Measurements from ENCODE around the gene ZNF467. TPM values are rescaled to one million over a fixed set of nuclear protein-coding genes. Genes with fewer than 3 reads are reported as not detected.

Gene ZNF467
- total RNA-seq, 4 donors from 2014 or later, result 0.40 to 6.7 (median 4.8) TPM

DNA sequence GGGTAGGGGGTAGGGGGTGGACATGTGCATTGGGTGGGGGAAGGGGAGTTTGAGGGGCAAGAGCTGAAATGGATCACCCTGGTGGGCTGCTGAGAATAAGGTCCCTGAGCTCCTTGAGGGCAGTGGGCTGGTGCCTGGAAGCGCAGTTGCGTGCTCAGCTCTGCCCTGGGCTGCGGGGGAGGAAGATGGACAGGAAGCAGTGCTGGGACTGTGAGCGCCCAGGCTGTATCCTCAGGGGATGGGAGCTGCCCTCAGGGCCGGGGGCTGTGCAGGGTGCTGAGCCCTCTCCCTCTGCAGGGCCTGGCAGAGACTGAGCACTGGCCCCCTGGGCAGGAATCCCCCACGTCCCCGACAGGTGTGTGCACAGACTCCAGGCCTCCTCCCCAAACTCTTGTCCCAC is 24.4 kb upstream of the ZNF467 start:
- H3K27ac ChIP-seq, result no peak overlapping the region
- H3K9me3 ChIP-seq, result no peaks in the 10 kb centered on the region
- no peak overlapping the region for H3K4me3 ChIP-seq
- no peak for DNase-seq
- in situ Hi-C loops (cut with MboI; ENCODE audit: low pct_ligation_motif_present in 1 of 4, low pct_unique_long_range_greater_than_20kb in 1 of 4, low sequenced_read_pairs in 3 of 4), result no loop called here
- no peaks in the 10 kb centered on the region for H3K27me3 ChIP-seq
- no peaks in the 10 kb centered on the region for H3K36me3 ChIP-seq
- intact Hi-C loops (cut with DNase I; ENCODE audit: low total_unique reads), result no loop called here
- TF ChIP-seq EP300 (IDR thresholded peaks at IDR 0.05; ENCODE audit: low read depth) (no peak), POLR2A (IDR thresholded peaks at IDR 0.05) (no peak), POLR2AphosphoS5 (IDR thresholded peaks at IDR 0.05) (no peak)
- TF ChIP-seq, protein P1, sequence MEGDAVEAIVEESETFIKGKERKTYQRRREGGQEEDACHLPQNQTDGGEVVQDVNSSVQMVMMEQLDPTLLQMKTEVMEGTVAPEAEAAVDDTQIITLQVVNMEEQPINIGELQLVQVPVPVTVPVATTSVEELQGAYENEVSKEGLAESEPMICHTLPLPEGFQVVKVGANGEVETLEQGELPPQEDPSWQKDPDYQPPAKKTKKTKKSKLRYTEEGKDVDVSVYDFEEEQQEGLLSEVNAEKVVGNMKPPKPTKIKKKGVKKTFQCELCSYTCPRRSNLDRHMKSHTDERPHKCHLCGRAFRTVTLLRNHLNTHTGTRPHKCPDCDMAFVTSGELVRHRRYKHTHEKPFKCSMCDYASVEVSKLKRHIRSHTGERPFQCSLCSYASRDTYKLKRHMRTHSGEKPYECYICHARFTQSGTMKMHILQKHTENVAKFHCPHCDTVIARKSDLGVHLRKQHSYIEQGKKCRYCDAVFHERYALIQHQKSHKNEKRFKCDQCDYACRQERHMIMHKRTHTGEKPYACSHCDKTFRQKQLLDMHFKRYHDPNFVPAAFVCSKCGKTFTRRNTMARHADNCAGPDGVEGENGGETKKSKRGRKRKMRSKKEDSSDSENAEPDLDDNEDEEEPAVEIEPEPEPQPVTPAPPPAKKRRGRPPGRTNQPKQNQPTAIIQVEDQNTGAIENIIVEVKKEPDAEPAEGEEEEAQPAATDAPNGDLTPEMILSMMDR (IDR thresholded peaks at IDR 0.05), result no peak
- no peaks in the 10 kb centered on the region for H3K4me1 ChIP-seq
- WGBS, 2 donors (ENCODE audit: low coverage in 1 of 2), result 76% methylated on average over 7 of the region's 7 CpGs; no CpG with 5 or more reads in 1 of the 2 donors

DNA sequence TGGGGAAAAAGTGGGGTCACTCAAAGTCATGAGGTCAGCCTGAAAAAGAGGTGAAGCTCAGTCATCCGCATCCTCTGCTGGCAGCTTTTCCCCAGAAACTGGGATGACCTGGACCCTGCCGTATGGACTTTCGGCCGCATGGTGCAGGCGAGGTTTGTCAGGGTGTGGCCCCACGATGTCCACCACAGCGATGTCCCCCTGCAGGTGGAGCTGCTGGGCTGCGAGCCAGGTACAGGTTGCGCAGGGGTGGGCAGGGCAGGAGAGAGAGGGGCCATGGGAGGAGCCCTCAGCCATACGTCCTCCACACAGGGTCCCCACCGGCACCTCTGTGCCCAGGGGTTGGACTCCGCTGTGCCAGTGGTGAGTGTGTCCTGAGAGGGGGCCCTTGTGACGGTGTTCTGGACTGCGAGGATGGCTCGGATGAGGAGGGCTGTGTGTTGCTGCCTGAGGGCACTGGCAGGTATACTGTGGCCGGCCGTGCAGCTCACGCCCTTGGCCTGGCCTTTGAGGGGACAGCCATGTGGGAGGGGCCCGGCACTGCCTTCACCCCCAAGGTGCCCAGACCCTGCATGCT is 23.0 kb upstream of the ZNF467 start:
- Histone ChIP-seq H3K9me3 (no peaks in the 10 kb centered on the region), H3K4me1 (no peaks in the 10 kb centered on the region), H3K27me3 (peaks cover 5% of the 10 kb centered on the region), H3K36me3 (no peaks in the 10 kb centered on the region), H3K27ac (no peak overlapping the region), H3K4me3 (no peak overlapping the region)
- TF ChIP-seq POLR2AphosphoS5 (IDR thresholded peaks at IDR 0.05), result no peak
- TF ChIP-seq, protein P1 (IDR thresholded peaks at IDR 0.05), result no peak
- TF ChIP-seq POLR2A (IDR thresholded peaks at IDR 0.05), result no peak
- TF ChIP-seq EP300 (IDR thresholded peaks at IDR 0.05; ENCODE audit: low read depth), result no peak
- DNase-seq, result no peak
- 80% methylated on average over 19 of the region's 19 CpGs; no CpG with 5 or more reads in 1 of the 2 donors for WGBS, 2 donors (ENCODE audit: low coverage in 1 of 2)
- in situ Hi-C loops (cut with MboI; ENCODE audit: low pct_ligation_motif_present in 1 of 4, low pct_unique_long_range_greater_than_20kb in 1 of 4, low sequenced_read_pairs in 3 of 4) (no loop called here), intact Hi-C loops (cut with DNase I; ENCODE audit: low total_unique reads) (no loop called here)

GRCh38 chr7:149795126-149795525 is 21.7 kb upstream of the ZNF467 start:
- peaks cover 0 to under 1% (median 0%) of the 10 kb centered on the region in 4 donors for H3K4me1 ChIP-seq
- H3K9me3 ChIP-seq, result no peaks in the 10 kb centered on the region
- intact Hi-C loops (cut with DNase I; ENCODE audit: low total_unique reads) (no loop called here), in situ Hi-C loops (cut with MboI; ENCODE audit: low pct_ligation_motif_present in 1 of 4, low pct_unique_long_range_greater_than_20kb in 1 of 4, low sequenced_read_pairs in 3 of 4) (no loop called here)
- peaks cover 17% of the 10 kb centered on the region for H3K27me3 ChIP-seq
- TF ChIP-seq, protein P1 (IDR thresholded peaks at IDR 0.05), result no peak
- TF ChIP-seq EP300 (IDR thresholded peaks at IDR 0.05; ENCODE audit: low read depth), result no peak
- no peak for TF ChIP-seq POLR2AphosphoS5 (IDR thresholded peaks at IDR 0.05)
- H3K4me3 ChIP-seq, result no peak overlapping the region
- DNase-seq, result no peak
- H3K27ac ChIP-seq, result no peak overlapping the region
- H3K36me3 ChIP-seq, result no peaks in the 10 kb centered on the region
- WGBS, 2 donors (ENCODE audit: low coverage in 1 of 2), result 70% methylated on average over 8 of the region's 10 CpGs; no CpG with 5 or more reads in 1 of the 2 donors

DNA sequence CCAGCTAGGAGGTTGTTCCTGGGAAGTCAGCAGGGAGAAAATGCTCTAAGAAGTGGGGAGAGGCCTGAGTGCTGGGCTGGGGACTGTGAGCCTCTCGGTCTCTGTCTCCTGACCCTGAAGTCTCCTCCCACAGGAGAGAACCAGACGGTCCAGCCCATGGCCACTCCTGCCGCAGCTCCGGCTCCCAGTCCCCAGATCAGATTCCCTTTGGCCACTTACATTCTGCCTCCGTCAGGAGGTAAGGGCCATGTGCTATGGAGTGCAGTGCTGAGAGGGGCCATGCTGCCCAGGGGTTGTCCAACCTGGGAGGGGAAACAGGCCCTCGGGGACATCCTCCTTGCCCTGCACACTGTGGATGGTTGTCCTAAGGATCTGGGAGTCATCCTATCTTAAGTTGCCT is 21.3 kb upstream of the ZNF467 start:
- 30% methylated on average over 6 of the region's 6 CpGs; no CpG with 5 or more reads in 1 of the 2 donors for WGBS, 2 donors (ENCODE audit: low coverage in 1 of 2)
- TF ChIP-seq POLR2A (IDR thresholded peaks at IDR 0.05) (no peak), EP300 (IDR thresholded peaks at IDR 0.05; ENCODE audit: low read depth) (no peak), POLR2AphosphoS5 (IDR thresholded peaks at IDR 0.05) (no peak)
- TF ChIP-seq, protein P1 (IDR thresholded peaks at IDR 0.05), result no peak
- H3K27me3 ChIP-seq, result peaks cover 22% of the 10 kb centered on the region
- H3K9me3 ChIP-seq, result no peaks in the 10 kb centered on the region
- H3K36me3 ChIP-seq, result no peaks in the 10 kb centered on the region
- DNase-seq, result no peak
- no peak overlapping the region for H3K4me3 ChIP-seq
- in situ Hi-C loops (cut with MboI; ENCODE audit: low pct_ligation_motif_present in 1 of 4, low pct_unique_long_range_greater_than_20kb in 1 of 4, low sequenced_read_pairs in 3 of 4) (no loop called here), intact Hi-C loops (cut with DNase I; ENCODE audit: low total_unique reads) (no loop called here)
- peaks cover 0 to 4% (median 0%) of the 10 kb centered on the region in 4 donors for H3K4me1 ChIP-seq
- H3K27ac ChIP-seq, result no peak overlapping the region
